A673 (cell line): ENCODE results near the gene ZNF680.

Experiments
- CTCF ChIP-seq: fragments of 300-800, 200-600 bp; sonication (generic); conservative IDR thresholded peaks from 2 replicates; pipeline ENCODE4 v1.5.1; 2017; ENCODE audit warnings: low read depth, mild to moderate bottlenecking, antibody characterized with exemption, low read length, moderate library complexity, mixed read lengths
- EZH2 ChIP-seq: fragments of 200-600 bp; sonication (generic); IDR thresholded peaks from 2 replicates; pipeline ENCODE4 v1.6.1; 2017; ENCODE audit warnings: borderline replicate concordance, low read depth, mild to moderate bottlenecking, mixed read lengths, antibody characterized with exemption, low read length; ENCODE audit not compliant: poor library complexity, severe bottlenecking

- no peak for TF ChIP-seq CTCF
- no peak for TF ChIP-seq EZH2
Observed at GRCh38 chr7:64541438-64542359, 21.2 kb downstream of the ZNF680 start.
